Stimulated activated naive CD8-positive, alpha-beta T cell treated with anti-CD3 and anti-CD28 coated beads, Interleukin-15, amount 100 ng/mL, for 72 hours (primary cell): ENCODE data around the gene C10orf67.

Experiments
- ATAC-seq: fragments of 150-1000 bp; cut with Tn5 transposase; 2 replicates; pipeline ENCODE4 v1.10.0; 2021; ENCODE audit warnings: mild to moderate bottlenecking, moderate library complexity
- DNase-seq, 2 donors: peaks; one replicate each; pipeline ENCODE4 v3.0.0; 2021 to 2022
- H3K27ac Mint-ChIP-seq, 2 donors: one replicate each; pipeline ENCODE4 v1.8.0; 2022; ENCODE audit warnings: mild to moderate bottlenecking in 2 of 2, mixed read lengths in 2 of 2, moderate library complexity in 2 of 2
- H3K27me3 Mint-ChIP-seq: one replicate; pipeline ENCODE4 v1.8.0; 2022; ENCODE audit warnings: mixed read lengths
- H3K4me1 Mint-ChIP-seq: one replicate; pipeline ENCODE4 v1.8.0; 2022; ENCODE audit warnings: mild to moderate bottlenecking, mixed read lengths
- H3K4me3 Mint-ChIP-seq, 2 donors: one replicate each; pipeline ENCODE4 v1.8.0; 2022; ENCODE audit warnings: mild to moderate bottlenecking in 2 of 2, mixed read lengths in 2 of 2, moderate library complexity in 1 of 2
- H3K9me3 Mint-ChIP-seq, 2 donors: one replicate each; pipeline ENCODE4 v1.8.0; 2022; ENCODE audit warnings: mixed read lengths in 2 of 2

The C10orf67 gene

GRCh38 chr10:23193435-23194074 lies 151.0 kb downstream of the C10orf67 start:
- no peak overlapping the region for H3K27ac Mint-ChIP-seq
- ATAC-seq (no peak), DNase-seq (no peak)
- peak overlapping the region in 1 of 2 donors; percentile 57 for H3K4me3 Mint-ChIP-seq
- peaks cover 21% of the 10 kb centered on the region for H3K4me1 Mint-ChIP-seq
- H3K27me3 Mint-ChIP-seq: peaks cover 98% of the 10 kb centered on the region
- no peaks in the 10 kb centered on the region for H3K9me3 Mint-ChIP-seq

- Mint-ChIP-seq H3K4me3 (peak overlapping the region in 1 of 2 donors; percentile 32), H3K27me3 (peaks cover 98% of the 10 kb centered on the region), H3K9me3 (no peaks in the 10 kb centered on the region), H3K27ac (no peak overlapping the region), H3K4me1 (peaks cover 21% of the 10 kb centered on the region)
- no peak for DNase-seq
- no peak for ATAC-seq
Measured at GRCh38 chr10:23192712-23193434, 151.7 kb downstream of the C10orf67 start.

GRCh38 chr10:23191764-23192711 lies 152.6 kb downstream of the C10orf67 start, which contains the start of gene PTF1A:
Gene PTF1A (plus strand): TSS chr10:23192312. CDS start chr10:23192531, 219 bp downstream.
- peaks cover 21% of the 10 kb centered on the region for H3K4me1 Mint-ChIP-seq

GRCh38 chr10:23190872-23191763 lies 153.5 kb downstream of the C10orf67 start:
- peaks cover 21% of the 10 kb centered on the region for H3K4me1 Mint-ChIP-seq
- no peak overlapping the region for H3K4me3 Mint-ChIP-seq
- DNase-seq: no peak
- H3K27me3 Mint-ChIP-seq: peaks cover 93% of the 10 kb centered on the region
- no peaks in the 10 kb centered on the region for H3K9me3 Mint-ChIP-seq
- ATAC-seq: no peak
- H3K27ac Mint-ChIP-seq: peak overlapping the region in 1 of 2 donors; percentile 57

More at GRCh38 chr10:23191764-23192711, 152.6 kb downstream of the C10orf67 start, which contains the start of gene PTF1A:
- no peaks in the 10 kb centered on the region for H3K9me3 Mint-ChIP-seq
- peak within 1 kb of the TSS; percentile 24 to 32 for H3K4me3 Mint-ChIP-seq
- peaks cover 98% of the 10 kb centered on the region for H3K27me3 Mint-ChIP-seq
- no peak for DNase-seq
- ATAC-seq: no peak
- no peak within 1 kb of the TSS for H3K27ac Mint-ChIP-seq

GRCh38 chr10:23189024-23189423 lies 155.6 kb downstream of the C10orf67 start:
- ATAC-seq (peak; percentile 31), DNase-seq (no peak)
- peaks cover 76% of the 10 kb centered on the region for H3K27me3 Mint-ChIP-seq
- no peaks in the 10 kb centered on the region for H3K9me3 Mint-ChIP-seq
- no peak overlapping the region for H3K27ac Mint-ChIP-seq
- peaks cover 21% of the 10 kb centered on the region for H3K4me1 Mint-ChIP-seq
- no peak overlapping the region for H3K4me3 Mint-ChIP-seq

- no peak for DNase-seq
- peaks cover 15% of the 10 kb centered on the region for H3K4me1 Mint-ChIP-seq
- H3K4me3 Mint-ChIP-seq: no peak overlapping the region
- peaks cover 58% of the 10 kb centered on the region for H3K27me3 Mint-ChIP-seq
- no peak for ATAC-seq
- no peaks in the 10 kb centered on the region for H3K9me3 Mint-ChIP-seq
- no peak overlapping the region for H3K27ac Mint-ChIP-seq
Measured at GRCh38 chr10:23187155-23187554, 157.4 kb downstream of the C10orf67 start.

- H3K27me3 Mint-ChIP-seq: peaks cover 55% of the 10 kb centered on the region
- H3K27ac Mint-ChIP-seq: no peak overlapping the region
- no peak for DNase-seq
- H3K9me3 Mint-ChIP-seq: no peaks in the 10 kb centered on the region
- peaks cover 13% of the 10 kb centered on the region for H3K4me1 Mint-ChIP-seq
- H3K4me3 Mint-ChIP-seq: no peak overlapping the region
- ATAC-seq: no peak
Measured at GRCh38 chr10:23186697-23187096, 157.9 kb downstream of the C10orf67 start.

- no peak overlapping the region for H3K4me3 Mint-ChIP-seq
- H3K9me3 Mint-ChIP-seq: no peaks in the 10 kb centered on the region
- DNase-seq: no peak
- H3K4me1 Mint-ChIP-seq: peaks cover 8% of the 10 kb centered on the region
- H3K27me3 Mint-ChIP-seq: peaks cover 49% of the 10 kb centered on the region
- H3K27ac Mint-ChIP-seq: no peak overlapping the region
- ATAC-seq: no peak
Measured at GRCh38 chr10:23186178-23186577, 158.4 kb downstream of the C10orf67 start.

GRCh38 chr10:23174977-23175512 lies 169.6 kb downstream of the C10orf67 start:
- Mint-ChIP-seq H3K4me3 (no peak overlapping the region), H3K4me1 (peaks cover 12% of the 10 kb centered on the region), H3K27ac (no peak overlapping the region), H3K9me3 (no peaks in the 10 kb centered on the region), H3K27me3 (peaks cover 97% of the 10 kb centered on the region)
- ATAC-seq (no peak), DNase-seq (no peak)

GRCh38 chr10:23174074-23174976 lies 170.3 kb downstream of the C10orf67 start:
- ATAC-seq (no peak), DNase-seq (no peak)
- Mint-ChIP-seq H3K4me3 (peak overlapping the region; percentile 5 to 32), H3K4me1 (peaks cover 12% of the 10 kb centered on the region), H3K27ac (peak overlapping the region in 1 of 2 donors; percentile 48), H3K9me3 (no peaks in the 10 kb centered on the region), H3K27me3 (peaks cover 97% of the 10 kb centered on the region)

GRCh38 chr10:23173214-23174073 lies 171.2 kb downstream of the C10orf67 start:
- H3K27me3 Mint-ChIP-seq: peaks cover 96% of the 10 kb centered on the region
- no peaks in the 10 kb centered on the region for H3K9me3 Mint-ChIP-seq
- peak overlapping the region in 1 of 2 donors; percentile 48 for H3K27ac Mint-ChIP-seq
- ATAC-seq: no peak
- peak overlapping the region; percentile 24 to 32 for H3K4me3 Mint-ChIP-seq
- peaks cover 12% of the 10 kb centered on the region for H3K4me1 Mint-ChIP-seq
- DNase-seq: no peak

- ATAC-seq: no peak
- H3K27ac Mint-ChIP-seq: no peak overlapping the region
- peaks cover 94% of the 10 kb centered on the region for H3K27me3 Mint-ChIP-seq
- no peak overlapping the region for H3K4me3 Mint-ChIP-seq
- H3K4me1 Mint-ChIP-seq: peaks cover 12% of the 10 kb centered on the region
- no peak for DNase-seq
- H3K9me3 Mint-ChIP-seq: no peaks in the 10 kb centered on the region
Measured at GRCh38 chr10:23172429-23173213, 172.0 kb downstream of the C10orf67 start.
